GM18861 (cell line): ENCODE data around the gene RFTN1.
A peak's percentile ranks its signal among the peaks of the same experiment; 100 is the strongest.
"Not testable (repeated sequence)": the region's sequence is repeated elsewhere in the genome, so short reads cannot be mapped to it uniquely, and the experiment has no call there.

Experiments used
- ATAC-seq: cut with Tn5 transposase; IDR thresholded peaks from one replicate; pipeline ENCODE4 v1.9.1; 2021; ENCODE audit not compliant: unreplicated experiment

The RFTN1 gene

GRCh38 chr3:16507578-16508242, 5.8 kb downstream of the RFTN1 start:
- no peak for ATAC-seq

- ATAC-seq: peak; percentile 19
These were observed 6.5 kb downstream of the RFTN1 start for GRCh38 chr3:16506884-16507577.

GRCh38 chr3:16506451-16506850, 7.0 kb downstream of the RFTN1 start:
- ATAC-seq: no peak

- ATAC-seq: no peak
These were observed 8.8 kb downstream of the RFTN1 start for GRCh38 chr3:16504692-16505091.

- peak; percentile 68 for ATAC-seq
These were observed 9.3 kb downstream of the RFTN1 start for GRCh38 chr3:16504242-16504641.

GRCh38 chr3:16503191-16503776, 10.2 kb downstream of the RFTN1 start:
- no peak for ATAC-seq

GRCh38 chr3:16502347-16502908, 11.1 kb downstream of the RFTN1 start:
- ATAC-seq: no peak

GRCh38 chr3:16501376-16501775, 12.1 kb downstream of the RFTN1 start:
- ATAC-seq: no peak

GRCh38 chr3:16500911-16501310, 12.6 kb downstream of the RFTN1 start:
- ATAC-seq: no peak

GRCh38 chr3:16500093-16500492, 13.4 kb downstream of the RFTN1 start:
- no peak for ATAC-seq

- ATAC-seq: no peak
These were observed 14.1 kb downstream of the RFTN1 start for GRCh38 chr3:16499351-16499750.

- peak; percentile 26 for ATAC-seq
These were observed 15.2 kb downstream of the RFTN1 start for GRCh38 chr3:16498130-16498890.

GRCh38 chr3:16496408-16497222, 16.9 kb downstream of the RFTN1 start:
- peak; percentile 48 for ATAC-seq

GRCh38 chr3:16496008-16496407, 17.5 kb downstream of the RFTN1 start:
- peak; percentile 19 for ATAC-seq

- ATAC-seq: no peak
These were observed 18.6 kb downstream of the RFTN1 start for GRCh38 chr3:16494814-16495431.

GRCh38 chr3:16494094-16494493, 19.4 kb downstream of the RFTN1 start:
- ATAC-seq: no peak

- no peak for ATAC-seq
These were observed 23.4 kb downstream of the RFTN1 start for GRCh38 chr3:16490062-16490619.

- ATAC-seq: not testable (repeated sequence)
These were observed 24.0 kb downstream of the RFTN1 start for GRCh38 chr3:16489326-16490061.

GRCh38 chr3:16488637-16489036, 24.9 kb downstream of the RFTN1 start:
- ATAC-seq: no peak
